HG02588 (cell line): ENCODE results near the gene MR1.
A peak's percentile ranks its signal among the peaks of the same experiment; 100 is the strongest.

Experiments
- ATAC-seq: cut with Tn5 transposase; IDR thresholded peaks from one replicate; pipeline ENCODE4 v1.9.1; 2021; ENCODE audit warnings: mild to moderate bottlenecking, moderate library complexity; ENCODE audit not compliant: unreplicated experiment

The MR1 gene

GRCh38 chr1:181061891-181062835 is 28.4 kb downstream of the MR1 start:
- peak; percentile 91 for ATAC-seq

DNA sequence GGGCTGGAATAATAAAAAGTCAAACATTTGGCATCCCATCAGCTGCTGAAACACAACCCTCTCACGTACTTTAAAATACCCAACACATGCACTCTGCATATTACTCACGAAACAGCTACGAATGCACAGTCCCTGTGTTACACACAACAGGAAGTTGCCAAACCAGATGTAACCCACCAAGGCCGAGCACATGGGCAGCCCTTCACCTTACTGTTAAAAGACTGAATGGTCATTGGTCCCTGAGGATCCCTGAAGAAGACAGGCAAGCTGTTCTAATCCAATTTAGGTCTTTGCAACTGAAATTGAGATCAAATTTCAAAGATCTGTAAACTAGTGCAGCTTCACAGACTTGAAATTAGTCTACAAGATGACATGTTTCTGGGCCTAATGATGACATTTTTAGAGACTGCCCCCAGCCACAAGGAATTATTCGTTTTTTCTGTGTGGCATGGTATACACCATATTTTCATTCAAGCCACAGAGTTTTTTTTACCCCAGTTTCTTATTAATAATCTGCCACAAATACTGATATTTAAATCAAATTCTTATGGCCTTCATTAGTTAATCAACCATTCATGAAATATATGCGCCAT is 29.1 kb downstream of the MR1 start:
- peak; percentile 61 for ATAC-seq

- ATAC-seq = no peak
Observed at GRCh38 chr1:181064011-181064623, 30.3 kb downstream of the MR1 start.

DNA sequence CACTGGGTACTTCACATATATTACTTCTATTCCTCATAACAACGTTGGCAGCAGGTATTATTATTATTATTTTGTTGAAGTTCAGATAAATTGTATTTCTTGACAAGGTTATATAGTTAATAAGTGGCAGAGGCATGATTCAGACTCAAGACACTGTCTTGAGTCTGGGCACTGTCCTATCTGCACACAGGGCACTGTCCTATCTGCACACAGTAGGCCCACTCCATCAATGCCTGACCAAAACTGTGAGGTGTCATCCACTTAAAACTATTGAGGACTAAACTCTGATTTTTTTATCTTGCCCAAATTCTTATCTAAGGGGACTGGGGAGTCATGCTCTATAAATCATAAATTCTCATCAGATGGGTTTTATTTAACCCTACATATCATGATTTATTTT is 30.9 kb downstream of the MR1 start:
- ATAC-seq = no peak

DNA sequence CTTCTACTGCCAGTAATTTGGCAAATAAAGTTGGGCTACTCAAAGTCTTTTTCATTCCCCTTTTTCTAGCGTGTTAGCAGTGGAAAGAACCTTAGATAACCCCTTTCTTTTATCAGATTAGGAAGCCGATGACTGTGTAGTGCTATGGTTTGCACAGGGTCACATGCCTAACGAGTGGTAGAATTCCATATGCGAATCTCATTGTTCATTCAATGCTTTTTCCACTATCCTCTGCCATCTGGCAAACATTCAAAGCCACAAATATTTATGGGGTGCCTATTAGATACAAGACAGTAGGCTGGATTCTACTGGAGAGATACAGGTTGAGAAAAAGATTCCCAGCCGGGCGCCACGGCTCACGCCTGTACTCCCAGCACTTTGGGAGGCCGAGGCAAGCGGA is 39.9 kb downstream of the MR1 start:
- ATAC-seq = no peak

GRCh38 chr1:181075766-181076350 is 42.1 kb downstream of the MR1 start:
- ATAC-seq = no peak

GRCh38 chr1:181076852-181077251 is 43.1 kb downstream of the MR1 start:
- ATAC-seq = no peak

GRCh38 chr1:181077576-181078242 is 43.9 kb downstream of the MR1 start:
- ATAC-seq = no peak

DNA sequence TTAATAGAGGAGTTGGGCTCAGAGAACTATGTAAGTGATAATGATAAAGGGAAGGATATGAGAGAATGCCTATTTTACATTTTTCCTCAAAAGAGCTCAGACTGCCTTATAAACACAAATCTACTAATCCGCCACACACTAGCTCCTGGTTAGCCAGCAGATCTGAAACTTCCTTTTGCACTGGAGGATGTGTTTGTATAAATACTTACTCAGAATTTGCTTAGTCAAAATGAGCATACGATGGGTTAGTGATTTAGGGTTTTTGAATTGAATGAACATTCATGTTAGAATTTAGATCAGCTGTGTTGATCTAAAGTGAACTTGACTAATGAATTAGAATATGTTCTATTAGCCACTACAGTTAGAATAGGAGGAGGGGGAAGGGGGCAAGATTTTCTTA is 45.6 kb downstream of the MR1 start:
- ATAC-seq = no peak

DNA sequence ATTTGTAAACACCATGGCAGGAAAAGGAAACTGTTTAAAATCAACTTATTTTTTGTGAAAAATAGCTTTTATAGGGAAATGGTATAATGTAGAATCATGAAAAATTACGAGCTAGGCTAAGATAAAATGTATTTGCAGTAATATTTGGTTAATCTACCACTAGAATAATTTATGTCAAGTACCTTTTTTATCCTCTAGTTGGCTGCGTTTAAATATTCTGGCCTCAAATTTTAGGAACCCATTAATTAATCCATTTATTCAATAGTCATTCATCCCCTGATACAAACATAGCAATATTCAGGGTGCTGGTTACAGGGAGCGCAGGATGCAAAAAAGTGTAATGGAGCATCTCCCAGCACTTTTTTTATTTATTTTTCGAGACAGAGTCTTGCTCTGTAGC is 46.1 kb downstream of the MR1 start:
- ATAC-seq = no peak

DNA sequence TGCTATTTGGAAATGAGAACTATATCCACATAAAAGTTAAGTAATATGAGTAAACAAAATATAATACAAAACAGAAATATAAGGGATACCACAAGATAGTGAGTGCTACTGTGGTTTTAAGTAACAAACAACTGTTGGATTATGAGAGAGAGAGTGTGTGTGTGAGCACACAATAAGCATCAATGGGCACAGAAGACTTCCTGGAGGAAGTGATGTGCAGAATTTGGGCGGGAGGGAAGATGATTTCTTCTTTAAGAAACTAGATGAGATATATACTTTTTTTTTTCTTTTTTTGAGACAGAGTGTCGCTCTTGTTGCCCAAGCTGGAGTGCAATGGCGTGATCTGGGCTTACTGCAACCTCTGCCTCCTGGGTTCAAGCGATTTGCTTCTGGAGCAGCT is 46.8 kb downstream of the MR1 start:
- no peak for ATAC-seq

- no peak for ATAC-seq
Observed at GRCh38 chr1:181081395-181081794, 47.6 kb downstream of the MR1 start.

DNA sequence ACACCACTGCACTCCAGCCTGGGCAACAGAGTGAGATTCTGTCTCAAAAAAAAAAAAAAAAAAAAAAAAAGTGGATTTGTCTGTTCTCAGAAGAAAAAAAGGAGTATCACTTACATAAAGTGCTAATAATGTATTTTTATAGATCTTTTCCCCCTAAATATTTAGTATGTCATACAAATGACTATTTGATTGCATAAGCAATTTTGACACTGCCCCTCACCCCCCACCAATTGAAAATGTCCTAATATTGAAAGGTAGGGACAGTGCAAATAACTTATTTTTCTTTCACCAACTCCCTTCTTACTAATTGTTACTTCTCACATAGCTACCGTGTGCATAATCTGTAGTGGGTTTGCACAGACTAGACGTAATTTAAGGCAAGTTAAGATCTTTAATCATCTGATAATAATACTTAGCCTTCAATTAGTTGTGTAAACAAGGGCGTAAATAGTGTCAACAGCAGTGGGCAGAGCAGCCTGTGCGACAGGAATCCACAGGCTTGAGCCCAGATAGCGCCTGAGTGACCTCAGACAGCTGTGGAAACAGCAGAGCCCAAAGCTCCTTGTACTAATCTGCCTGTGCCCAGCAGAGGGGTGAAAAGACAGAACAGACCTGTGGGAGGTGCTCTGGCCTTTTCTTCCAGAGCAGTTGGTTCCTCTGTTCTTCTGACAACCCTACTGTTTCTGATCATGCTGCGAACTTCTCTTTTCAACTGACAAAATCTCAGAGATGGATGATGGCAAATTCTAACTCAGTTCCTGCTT is 50.2 kb downstream of the MR1 start:
- peak; percentile 25 for ATAC-seq

- no peak for ATAC-seq
Observed at GRCh38 chr1:181084606-181084969, 50.8 kb downstream of the MR1 start.

DNA sequence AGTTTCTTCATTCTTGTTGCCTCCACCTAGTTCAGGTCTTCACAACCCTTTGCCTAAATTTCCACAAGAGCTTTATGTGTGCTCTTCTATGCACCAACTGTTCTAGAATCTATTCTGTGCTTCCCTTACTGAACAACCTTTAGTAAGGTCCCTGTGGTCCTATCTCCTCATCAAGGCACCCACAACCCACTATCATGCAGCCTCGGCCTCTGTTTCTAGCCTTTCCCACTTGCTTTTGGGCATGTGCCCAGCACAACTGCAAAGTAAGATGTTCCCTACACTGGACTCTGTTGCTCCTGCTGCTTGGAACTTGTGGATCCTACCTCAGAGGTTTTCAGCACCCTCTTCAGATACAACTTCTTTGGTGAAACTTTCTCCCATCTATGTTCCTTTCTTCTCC is 52.3 kb downstream of the MR1 start:
- ATAC-seq = no peak

GRCh38 chr1:181086926-181087325 is 53.1 kb downstream of the MR1 start:
- ATAC-seq = no peak

GRCh38 chr1:181087400-181087901 is 53.7 kb downstream of the MR1 start:
- ATAC-seq = no peak

- peak; percentile 59 for ATAC-seq
Observed at GRCh38 chr1:181088079-181089016, 54.6 kb downstream of the MR1 start, which contains the start of gene IER5. TSS of gene IER5 (plus strand) at chr1:181088700. CDS start at chr1:181088903, 203 bp downstream.
